Progenitor cell of endocrine pancreas (in vitro differentiated cells): Measurements from ENCODE around the gene SPTAN1. TPM values are rescaled to one million over a fixed set of nuclear protein-coding genes. Genes with fewer than 3 reads are reported as not detected.

Source experiments
- DNase-seq: peaks from one replicate; pipeline ENCODE4 v3.0.0; 2021; ENCODE audit warnings: low spot score; ENCODE audit not compliant: unreplicated experiment
- H3K27ac Mint-ChIP-seq: 2 replicates; pipeline ENCODE4 v1.8.0; 2021; ENCODE audit warnings: mild to moderate bottlenecking, moderate library complexity, mixed read lengths
- H3K27me3 Mint-ChIP-seq: 2 replicates; pipeline ENCODE4 v1.8.0; 2021; ENCODE audit warnings: mixed read lengths
- H3K36me3 Mint-ChIP-seq: 2 replicates; pipeline ENCODE4 v1.8.0; 2022; ENCODE audit warnings: mixed read lengths; ENCODE audit not compliant: insufficient read depth
- H3K4me1 Mint-ChIP-seq: 2 replicates; pipeline ENCODE4 v1.8.0; 2021; ENCODE audit warnings: low read depth, mixed read lengths
- H3K4me3 Mint-ChIP-seq: 2 replicates; pipeline ENCODE4 v1.8.0; 2021; ENCODE audit warnings: low read depth, mild to moderate bottlenecking, moderate library complexity, mixed read lengths
- H3K9me3 Mint-ChIP-seq: 2 replicates; pipeline ENCODE4 v1.8.0; 2021; ENCODE audit warnings: low read depth, mixed read lengths
- CTCF ChIP-seq: fragments of 200-600 bp; sonication (generic); IDR thresholded peaks from one replicate; pipeline ENCODE4 v1.5.0; 2021; ENCODE audit warnings: antibody characterized with exemption, mild to moderate bottlenecking; ENCODE audit not compliant: unreplicated experiment
- total RNA-seq: library from RNA; stranded (reverse); gene quantifications from 2 replicates; pipeline ENCODE4 v1.2.1, GENCODE V29; 2021

SPTAN1 gene
- total RNA-seq, 1 donor from 2014 or later = 448 TPM

DNA sequence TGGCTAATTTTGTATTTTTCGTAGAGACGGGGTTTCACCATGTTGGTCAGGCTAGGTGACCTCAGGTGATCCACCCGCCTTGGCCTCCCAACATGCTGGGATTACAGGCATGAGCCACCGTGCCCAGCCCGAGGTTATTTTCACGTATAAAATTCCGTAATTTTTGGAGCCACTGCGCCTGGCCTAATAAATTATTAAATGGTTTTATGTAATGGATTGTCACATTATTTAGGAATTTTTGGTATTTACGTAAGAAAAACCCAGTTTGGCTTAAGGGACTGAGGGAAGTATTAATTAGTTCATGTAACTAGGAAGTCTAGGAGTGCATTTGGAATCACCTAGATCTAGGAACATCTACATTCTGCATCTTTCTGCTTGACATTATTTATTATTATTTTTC, 39.6 kb upstream of the SPTAN1 start:
- no peak for TF ChIP-seq CTCF
- Mint-ChIP-seq H3K36me3 (peaks cover 16% of the 10 kb centered on the region), H3K27me3 (no peaks in the 10 kb centered on the region), H3K4me3 (no peak overlapping the region), H3K4me1 (no peaks in the 10 kb centered on the region), H3K9me3 (no peaks in the 10 kb centered on the region), H3K27ac (no peak overlapping the region)
- no peak for DNase-seq

- Mint-ChIP-seq H3K9me3 (peaks cover 4% of the 10 kb centered on the region), H3K4me3 (no peak overlapping the region), H3K27ac (no peak overlapping the region), H3K4me1 (no peaks in the 10 kb centered on the region), H3K27me3 (no peaks in the 10 kb centered on the region), H3K36me3 (peaks cover 27% of the 10 kb centered on the region)
- no peak for DNase-seq
- no peak for TF ChIP-seq CTCF
Measured at GRCh38 chr9:128521956-128522355, 30.4 kb upstream of the SPTAN1 start.

DNA sequence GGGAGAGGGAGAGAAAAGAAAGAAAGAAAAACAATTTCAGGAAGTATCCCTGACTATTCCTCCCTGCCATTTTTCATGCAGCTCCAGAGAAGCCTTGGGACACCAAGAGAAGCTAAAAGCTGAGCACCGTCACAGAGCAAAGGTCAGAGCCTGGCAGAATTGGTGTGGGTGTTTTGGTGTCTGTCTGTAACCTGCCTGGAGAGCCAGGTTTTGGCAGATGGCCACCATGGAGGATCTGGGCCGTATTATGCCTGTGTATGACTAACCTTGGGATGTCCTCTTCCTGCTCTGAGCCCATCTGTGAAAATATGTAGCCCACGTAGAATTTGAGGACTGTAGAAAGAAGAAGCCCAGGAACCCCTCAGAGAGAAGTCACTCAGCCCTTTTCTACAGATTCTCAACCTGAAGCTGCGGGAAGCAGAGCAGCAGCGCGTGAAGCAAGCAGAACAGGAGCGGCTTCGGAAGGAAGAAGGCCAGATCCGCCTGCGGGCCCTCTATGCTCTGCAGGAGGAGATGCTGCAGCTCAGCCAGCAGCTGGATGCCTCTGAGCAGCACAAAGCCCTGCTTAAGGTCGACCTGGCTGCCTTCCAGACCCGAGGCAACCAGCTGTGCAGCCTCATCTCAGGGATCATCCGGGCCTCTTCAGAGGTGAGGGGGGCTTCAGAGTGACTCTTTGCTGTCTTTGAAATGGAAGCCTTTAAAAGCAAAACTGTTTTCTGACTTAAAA, 29.0 kb upstream of the SPTAN1 start:
- no peaks in the 10 kb centered on the region for H3K4me1 Mint-ChIP-seq
- H3K27ac Mint-ChIP-seq = no peak overlapping the region
- peaks cover 15% of the 10 kb centered on the region for H3K36me3 Mint-ChIP-seq
- H3K4me3 Mint-ChIP-seq = no peak overlapping the region
- no peak for TF ChIP-seq CTCF
- DNase-seq = no peak
- no peaks in the 10 kb centered on the region for H3K27me3 Mint-ChIP-seq
- H3K9me3 Mint-ChIP-seq = peaks cover 4% of the 10 kb centered on the region

GRCh38 chr9:128526720-128527119, 25.7 kb upstream of the SPTAN1 start:
- DNase-seq = no peak
- TF ChIP-seq CTCF = no peak
- Mint-ChIP-seq H3K27me3 (no peaks in the 10 kb centered on the region), H3K36me3 (peaks cover 8% of the 10 kb centered on the region), H3K9me3 (no peaks in the 10 kb centered on the region), H3K27ac (no peak overlapping the region), H3K4me1 (no peaks in the 10 kb centered on the region), H3K4me3 (no peak overlapping the region)

DNA sequence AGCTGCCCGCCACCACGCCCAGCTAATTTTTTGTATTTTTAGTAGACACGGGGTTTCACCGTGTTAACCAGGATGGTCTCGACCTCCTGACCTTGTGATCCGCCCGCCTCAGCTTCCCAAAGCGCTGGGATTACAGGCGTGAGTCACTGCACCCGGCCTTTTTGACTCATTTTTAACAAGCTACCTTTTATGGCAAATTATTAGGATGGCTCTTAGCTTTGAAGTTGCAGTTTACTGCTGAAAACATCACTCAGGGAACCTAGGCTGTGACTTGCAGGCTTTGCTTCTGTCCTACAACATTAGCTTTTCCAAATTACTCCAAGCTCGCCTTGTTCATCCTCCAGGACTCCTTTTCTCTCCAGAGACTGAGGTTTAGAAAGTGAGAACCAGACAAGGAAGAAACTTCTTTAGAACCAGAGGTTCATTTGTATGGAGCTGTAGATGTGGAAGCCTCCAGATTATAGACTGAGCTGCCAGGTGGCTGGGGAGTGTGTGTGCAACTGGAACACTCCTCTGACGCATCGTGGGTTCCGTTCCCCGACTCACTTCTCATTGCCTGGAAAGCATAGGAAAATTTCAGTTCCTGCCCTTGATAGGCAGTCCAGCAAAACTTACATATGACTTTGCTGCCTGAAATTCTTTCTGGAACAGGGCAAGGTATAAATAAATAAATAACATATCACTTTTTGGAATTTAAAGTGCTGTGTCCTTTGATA, 23.8 kb upstream of the SPTAN1 start:
- Mint-ChIP-seq H3K27ac (no peak overlapping the region), H3K4me3 (no peak overlapping the region), H3K4me1 (no peaks in the 10 kb centered on the region), H3K9me3 (no peaks in the 10 kb centered on the region), H3K27me3 (no peaks in the 10 kb centered on the region), H3K36me3 (peaks cover 12% of the 10 kb centered on the region)
- no peak for TF ChIP-seq CTCF
- no peak for DNase-seq
